SK-N-SH treated with all-trans-retinoic acid at 6 μM for 48 hours (cell line): ENCODE data around the gene FBXO42.

ENCODE experiments used
- ARNTL ChIP-seq: fragments of 450-650 bp; formaldehyde crosslinking; IDR thresholded peaks from 2 replicates; pipeline ENCODE4 v1.5.0; 2020; ENCODE audit warnings: low read depth, mild to moderate bottlenecking, moderate library complexity, borderline replicate concordance
- ESRRG ChIP-seq: fragments of 250-450 bp; sonication (Bioruptor Pico); IDR thresholded peaks from 2 replicates; pipeline ENCODE4 v1.6.1; 2021; ENCODE audit warnings: mild to moderate bottlenecking
- ISL1 ChIP-seq: fragments of 250-450 bp; sonication (Bioruptor Pico); IDR thresholded peaks from 2 replicates; pipeline ENCODE4 v2.1.2; 2022; ENCODE audit warnings: mild to moderate bottlenecking, moderate library complexity
- TCF4 ChIP-seq: fragments of 250-450 bp; sonication (Bioruptor Pico); IDR thresholded peaks from 2 replicates; pipeline ENCODE4 v1.8.0; 2021; ENCODE audit warnings: mild to moderate bottlenecking, moderate library complexity, borderline replicate concordance
- ZNF8 ChIP-seq: fragments of 450-650 bp; formaldehyde crosslinking; IDR thresholded peaks from 2 replicates; pipeline ENCODE4 v1.5.0; 2020; ENCODE audit warnings: mild to moderate bottlenecking, moderate library complexity
- TF ChIP-seq, protein P1 (sequence below): fragments of 250-450 bp; sonication (Bioruptor Pico); IDR thresholded peaks from 2 replicates; pipeline ENCODE4 v1.8.0; 2021; ENCODE audit warnings: low read depth, mild to moderate bottlenecking, moderate library complexity, borderline replicate concordance
- TF ChIP-seq, protein P2 (sequence below): fragments of 250-450 bp; sonication (Bioruptor Pico); IDR thresholded peaks from 2 replicates; pipeline ENCODE4 v1.8.0; 2020; ENCODE audit warnings: mild to moderate bottlenecking, moderate library complexity, borderline replicate concordance
- TF ChIP-seq, protein P3 (sequence below): fragments of 250-450 bp; sonication (Bioruptor Pico); IDR thresholded peaks from 2 replicates; pipeline ENCODE4 v1.5.1; 2020; ENCODE audit warnings: low read depth, mild to moderate bottlenecking, moderate library complexity

DNA sequence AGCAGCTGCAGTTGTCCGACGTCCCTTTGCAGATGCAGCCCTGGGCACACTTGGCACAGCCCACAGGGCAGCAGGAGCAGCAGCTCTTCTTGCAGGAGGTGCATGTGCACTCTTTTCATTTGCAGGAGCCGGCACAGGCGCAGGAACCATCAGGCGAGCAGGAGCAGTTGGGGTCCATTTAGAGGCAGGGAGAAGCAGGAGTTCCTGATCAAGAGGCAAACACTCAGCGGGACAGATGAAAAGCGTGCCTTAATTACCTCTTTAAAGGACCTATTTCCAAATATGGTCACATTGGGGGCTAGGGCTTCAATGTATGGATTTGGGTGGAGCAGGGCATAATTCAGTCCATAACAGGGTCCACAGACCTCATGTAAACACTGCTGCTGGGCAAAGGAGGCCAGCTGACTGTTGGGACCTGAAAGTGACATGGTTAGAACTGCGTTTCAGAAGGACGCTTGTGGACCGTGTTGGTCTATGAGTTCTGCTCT lies 111.0 kb downstream of the FBXO42 start:
- TF ChIP-seq ISL1 (CRISPR knock-in tag) = no peak
- TF ChIP-seq TCF4 (CRISPR knock-in tag) = no peak
- TF ChIP-seq ARNTL (CRISPR knock-in tag) = no peak
- TF ChIP-seq, protein P1, sequence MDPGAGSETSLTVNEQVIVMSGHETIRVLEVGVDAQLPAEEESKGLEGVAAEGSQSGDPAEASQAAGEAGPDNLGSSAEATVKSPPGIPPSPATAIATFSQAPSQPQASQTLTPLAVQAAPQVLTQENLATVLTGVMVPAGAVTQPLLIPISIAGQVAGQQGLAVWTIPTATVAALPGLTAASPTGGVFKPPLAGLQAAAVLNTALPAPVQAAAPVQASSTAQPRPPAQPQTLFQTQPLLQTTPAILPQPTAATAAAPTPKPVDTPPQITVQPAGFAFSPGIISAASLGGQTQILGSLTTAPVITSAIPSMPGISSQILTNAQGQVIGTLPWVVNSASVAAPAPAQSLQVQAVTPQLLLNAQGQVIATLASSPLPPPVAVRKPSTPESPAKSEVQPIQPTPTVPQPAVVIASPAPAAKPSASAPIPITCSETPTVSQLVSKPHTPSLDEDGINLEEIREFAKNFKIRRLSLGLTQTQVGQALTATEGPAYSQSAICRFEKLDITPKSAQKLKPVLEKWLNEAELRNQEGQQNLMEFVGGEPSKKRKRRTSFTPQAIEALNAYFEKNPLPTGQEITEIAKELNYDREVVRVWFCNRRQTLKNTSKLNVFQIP (CRISPR knock-in tag) = no peak
- TF ChIP-seq ZNF8 = no peak
- TF ChIP-seq, protein P2, sequence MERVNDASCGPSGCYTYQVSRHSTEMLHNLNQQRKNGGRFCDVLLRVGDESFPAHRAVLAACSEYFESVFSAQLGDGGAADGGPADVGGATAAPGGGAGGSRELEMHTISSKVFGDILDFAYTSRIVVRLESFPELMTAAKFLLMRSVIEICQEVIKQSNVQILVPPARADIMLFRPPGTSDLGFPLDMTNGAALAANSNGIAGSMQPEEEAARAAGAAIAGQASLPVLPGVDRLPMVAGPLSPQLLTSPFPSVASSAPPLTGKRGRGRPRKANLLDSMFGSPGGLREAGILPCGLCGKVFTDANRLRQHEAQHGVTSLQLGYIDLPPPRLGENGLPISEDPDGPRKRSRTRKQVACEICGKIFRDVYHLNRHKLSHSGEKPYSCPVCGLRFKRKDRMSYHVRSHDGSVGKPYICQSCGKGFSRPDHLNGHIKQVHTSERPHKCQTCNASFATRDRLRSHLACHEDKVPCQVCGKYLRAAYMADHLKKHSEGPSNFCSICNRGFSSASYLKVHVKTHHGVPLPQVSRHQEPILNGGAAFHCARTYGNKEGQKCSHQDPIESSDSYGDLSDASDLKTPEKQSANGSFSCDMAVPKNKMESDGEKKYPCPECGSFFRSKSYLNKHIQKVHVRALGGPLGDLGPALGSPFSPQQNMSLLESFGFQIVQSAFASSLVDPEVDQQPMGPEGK (CRISPR knock-in tag) = no peak
- TF ChIP-seq, protein P3, sequence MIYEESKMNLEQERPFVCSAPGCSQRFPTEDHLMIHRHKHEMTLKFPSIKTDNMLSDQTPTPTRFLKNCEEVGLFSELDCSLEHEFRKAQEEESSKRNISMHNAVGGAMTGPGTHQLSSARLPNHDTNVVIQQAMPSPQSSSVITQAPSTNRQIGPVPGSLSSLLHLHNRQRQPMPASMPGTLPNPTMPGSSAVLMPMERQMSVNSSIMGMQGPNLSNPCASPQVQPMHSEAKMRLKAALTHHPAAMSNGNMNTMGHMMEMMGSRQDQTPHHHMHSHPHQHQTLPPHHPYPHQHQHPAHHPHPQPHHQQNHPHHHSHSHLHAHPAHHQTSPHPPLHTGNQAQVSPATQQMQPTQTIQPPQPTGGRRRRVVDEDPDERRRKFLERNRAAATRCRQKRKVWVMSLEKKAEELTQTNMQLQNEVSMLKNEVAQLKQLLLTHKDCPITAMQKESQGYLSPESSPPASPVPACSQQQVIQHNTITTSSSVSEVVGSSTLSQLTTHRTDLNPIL = no peak
- TF ChIP-seq ESRRG (CRISPR knock-in tag) = no peak
